ENCODE measurements around the gene CREB5.

- TF ChIP-seq RAD21 (conservative IDR thresholded peaks at IDR 0.05) (no peak), CTCF (IDR thresholded peaks at IDR 0.05; ENCODE audit: poor library complexity, severe bottlenecking) (no peak), SMC3 (conservative IDR thresholded peaks at IDR 0.05; ENCODE audit: poor library complexity) (no peak), EZH2 (IDR thresholded peaks at IDR 0.05; ENCODE audit: borderline replicate concordance, insufficient read depth, low read length, poor library complexity, severe bottlenecking) (no peak), EP300 (conservative IDR thresholded peaks at IDR 0.05; ENCODE audit: poor library complexity, severe bottlenecking) (no peak)
Observed at GRCh38 chr7:28754447-28754846, 342.1 kb downstream of the CREB5 start.
